ENCODE data around the gene ORC4. TPM values are rescaled to one million over a fixed set of nuclear protein-coding genes. Genes with fewer than 3 reads are reported as not detected.

The ORC4 gene
- total and polyA plus RNA-seq, 2 donors (not counting 3 experiments of a cell fraction or from before 2014, with no cell fraction given): 25.2 to 27.0 TPM

DNA sequence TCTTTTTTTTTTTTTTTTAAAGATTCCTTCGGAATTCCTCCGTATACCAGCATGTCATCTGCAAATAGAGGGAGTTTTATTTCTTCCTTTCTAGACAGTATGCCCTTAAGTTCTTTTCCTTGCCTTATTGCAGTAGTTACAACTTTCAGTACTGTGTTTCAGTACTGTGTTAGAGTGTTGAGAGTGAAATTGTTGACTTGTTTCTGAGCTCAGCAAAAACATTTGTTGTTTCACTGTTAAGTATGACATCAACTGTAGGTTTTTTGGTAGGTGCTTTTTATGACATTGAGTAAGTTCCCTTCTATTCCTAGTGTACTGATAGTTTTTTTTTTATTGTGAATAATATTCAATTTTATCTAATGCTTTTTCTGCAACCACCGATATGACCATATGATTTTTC, 131.9 kb downstream of the ORC4 start:
- Histone ChIP-seq H3K4me2 (ENCODE audit: insufficient read depth, low read length) (no peak overlapping the region), H3K9me1 (replicated peaks; ENCODE audit: control insufficient read depth, extremely low read depth, insufficient read depth, low read length) (no peaks in the 10 kb centered on the region), H3K27me3 (ENCODE audit: control insufficient read depth in 2 of 2, insufficient read depth in 2 of 2, low read length in 2 of 2) (no peaks in the 10 kb centered on the region), H3K9me3 (replicated peaks; ENCODE audit: control insufficient read depth, insufficient read depth, low read length) (no peaks in the 10 kb centered on the region), H3K9ac (replicated peaks; ENCODE audit: extremely low read depth, insufficient read depth, low read length) (no peak overlapping the region), H3K79me2 (ENCODE audit: control insufficient read depth, insufficient read depth, low read length) (peaks cover 2% of the 10 kb centered on the region), H3K4me3 (replicated peaks in 1 of 3; ENCODE audit: insufficient read depth in 1 of 3, low read depth in 1 of 3, low read length in 3 of 3) (no peak overlapping the region), H3K4me1 (ENCODE audit: control insufficient read depth, extremely low read depth, insufficient read depth, low read length) (peaks cover 2% of the 10 kb centered on the region), H3K27ac (ENCODE audit: insufficient read depth, low read depth, low read length) (no peak overlapping the region), H4K20me1 (replicated peaks; ENCODE audit: control insufficient read depth, extremely low read depth, insufficient read depth, low read length) (no peaks in the 10 kb centered on the region), H2AFZ (ENCODE audit: low read depth, low read length) (no peak overlapping the region), H3K36me3 (ENCODE audit: control insufficient read depth in 2 of 2, extremely low read depth in 1 of 2, insufficient read depth in 2 of 2, low read length in 2 of 2) (no peaks in the 10 kb centered on the region)
- POLR2A ChIA-PET: no interaction called here
- BruUV-seq (replicated peaks): no TSS peak
- TF ChIP-seq JUN (IDR thresholded peaks at IDR 0.05; ENCODE audit: borderline replicate concordance, insufficient read depth, insufficient read length, low read depth): no peak
- TF ChIP-seq FOS (IDR thresholded peaks at IDR 0.05; ENCODE audit: borderline replicate concordance, insufficient read depth, low read length): no peak
- TF ChIP-seq, protein P1, sequence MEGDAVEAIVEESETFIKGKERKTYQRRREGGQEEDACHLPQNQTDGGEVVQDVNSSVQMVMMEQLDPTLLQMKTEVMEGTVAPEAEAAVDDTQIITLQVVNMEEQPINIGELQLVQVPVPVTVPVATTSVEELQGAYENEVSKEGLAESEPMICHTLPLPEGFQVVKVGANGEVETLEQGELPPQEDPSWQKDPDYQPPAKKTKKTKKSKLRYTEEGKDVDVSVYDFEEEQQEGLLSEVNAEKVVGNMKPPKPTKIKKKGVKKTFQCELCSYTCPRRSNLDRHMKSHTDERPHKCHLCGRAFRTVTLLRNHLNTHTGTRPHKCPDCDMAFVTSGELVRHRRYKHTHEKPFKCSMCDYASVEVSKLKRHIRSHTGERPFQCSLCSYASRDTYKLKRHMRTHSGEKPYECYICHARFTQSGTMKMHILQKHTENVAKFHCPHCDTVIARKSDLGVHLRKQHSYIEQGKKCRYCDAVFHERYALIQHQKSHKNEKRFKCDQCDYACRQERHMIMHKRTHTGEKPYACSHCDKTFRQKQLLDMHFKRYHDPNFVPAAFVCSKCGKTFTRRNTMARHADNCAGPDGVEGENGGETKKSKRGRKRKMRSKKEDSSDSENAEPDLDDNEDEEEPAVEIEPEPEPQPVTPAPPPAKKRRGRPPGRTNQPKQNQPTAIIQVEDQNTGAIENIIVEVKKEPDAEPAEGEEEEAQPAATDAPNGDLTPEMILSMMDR (IDR thresholded peaks at IDR 0.05; ENCODE audit: extremely low read depth in 1 of 2, insufficient read depth in 1 of 2, low read depth in 1 of 2, low read length in 2 of 2): no peak
- TF ChIP-seq GATA2 (IDR thresholded peaks at IDR 0.05; ENCODE audit: insufficient read depth, insufficient read length, low read depth, low read length): no peak
- no peak for TF ChIP-seq POLR2A (IDR thresholded peaks at IDR 0.05; ENCODE audit: low read depth, low read length)
- TF ChIP-seq POLR2AphosphoS5 (IDR thresholded peaks at IDR 0.05; ENCODE audit: insufficient read depth, low read depth, low read length): no peak
- no peak for TF ChIP-seq MAX (IDR thresholded peaks at IDR 0.05; ENCODE audit: insufficient read depth, insufficient read length)
- TF ChIP-seq MYC (IDR thresholded peaks at IDR 0.05; ENCODE audit: low read depth, low read length): no peak
- no peak for TF ChIP-seq EZH2 (IDR thresholded peaks at IDR 0.05; ENCODE audit: borderline replicate concordance, low read depth, low read length, severe bottlenecking)
- DNase-seq (ENCODE audit: low read depth, low spot score) (no peak), FAIRE-seq (no peak)
- dilution Hi-C loops (cut with MboI; ENCODE audit: extremely low pct_ligation_motif_present, low sequenced_read_pairs): no loop called here
- CTCF ChIA-PET: interaction anchor here (1.1 kb wide), 1 partner anchor 961 kb away, joined by 3 read pairs; no protein-coding TSS in a partner anchor
- intact Hi-C loops (cut with micrococcal nuclease): no loop called here

Measured in endothelial cell of umbilical vein (primary cell).